Sigmoid colon (tissue), 4 donors: ENCODE results near the gene IL31.
A peak's percentile ranks its signal among the peaks of the same experiment; 100 is the strongest.

ENCODE experiments used
- CTCF ChIP-seq, 4 experiments: fragments of 450-650 bp in 3 of 4; fragments of 200-600 bp in 1 of 4; IDR thresholded peaks; one replicate each; pipeline ENCODE4 v1.5.1; 2016 to 2019; ENCODE audit warnings: antibody characterized with exemption in 4 of 4, mild to moderate bottlenecking in 3 of 4, moderate library complexity in 2 of 4
- POLR2AphosphoS5 ChIP-seq, 4 donors: sonication (generic); formaldehyde crosslinking; IDR thresholded peaks; one replicate each; pipeline ENCODE4 v1.6.1; 2017; ENCODE audit warnings: antibody characterized with exemption in 4 of 4

- TF ChIP-seq CTCF (IDR thresholded peaks at IDR 0.05) = no peak
- TF ChIP-seq POLR2AphosphoS5 (IDR thresholded peaks at IDR 0.05) = peak in 1 of 4 donors; percentile 7
Measured at GRCh38 chr12:122135437-122136031, 38.5 kb downstream of the IL31 start.
